ENCODE data around the gene CBFA2T3.
A peak's percentile ranks its signal among the peaks of the same experiment; 100 is the strongest.

Gene CBFA2T3

GRCh38 chr16:88938777-88939244 lies 38.2 kb downstream of the CBFA2T3 start:
- no peak for DNase-seq (ENCODE audit: low spot score)

GRCh38 chr16:88938119-88938776 lies 38.8 kb downstream of the CBFA2T3 start:
- DNase-seq (ENCODE audit: low spot score) = no peak

DNA sequence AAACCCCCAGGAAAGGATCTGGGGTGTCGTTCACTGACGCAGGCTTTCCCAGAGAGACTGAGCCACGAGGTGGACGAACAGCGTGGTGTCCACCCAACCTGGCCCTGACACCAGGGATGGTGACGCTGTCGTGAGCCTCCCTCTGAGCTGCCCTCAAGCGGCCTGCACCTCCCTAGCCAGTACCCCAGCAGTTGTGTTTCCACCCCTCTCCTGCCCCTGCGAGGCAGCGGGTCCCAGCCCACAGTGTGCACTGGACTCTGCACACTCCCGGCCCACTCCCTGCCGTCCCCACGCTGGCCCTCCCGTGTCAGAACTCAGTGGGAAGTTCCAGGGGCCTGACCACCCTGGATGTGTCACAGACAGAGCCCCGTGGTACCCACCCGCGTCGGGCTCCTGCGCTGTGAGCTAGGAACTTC lies 39.8 kb downstream of the CBFA2T3 start:
- no peak for DNase-seq (ENCODE audit: low spot score)

GRCh38 chr16:88936556-88937205 lies 40.3 kb downstream of the CBFA2T3 start:
- DNase-seq (ENCODE audit: low spot score) = no peak

GRCh38 chr16:88936008-88936555 lies 40.9 kb downstream of the CBFA2T3 start:
- DNase-seq (ENCODE audit: low spot score) = no peak

DNA sequence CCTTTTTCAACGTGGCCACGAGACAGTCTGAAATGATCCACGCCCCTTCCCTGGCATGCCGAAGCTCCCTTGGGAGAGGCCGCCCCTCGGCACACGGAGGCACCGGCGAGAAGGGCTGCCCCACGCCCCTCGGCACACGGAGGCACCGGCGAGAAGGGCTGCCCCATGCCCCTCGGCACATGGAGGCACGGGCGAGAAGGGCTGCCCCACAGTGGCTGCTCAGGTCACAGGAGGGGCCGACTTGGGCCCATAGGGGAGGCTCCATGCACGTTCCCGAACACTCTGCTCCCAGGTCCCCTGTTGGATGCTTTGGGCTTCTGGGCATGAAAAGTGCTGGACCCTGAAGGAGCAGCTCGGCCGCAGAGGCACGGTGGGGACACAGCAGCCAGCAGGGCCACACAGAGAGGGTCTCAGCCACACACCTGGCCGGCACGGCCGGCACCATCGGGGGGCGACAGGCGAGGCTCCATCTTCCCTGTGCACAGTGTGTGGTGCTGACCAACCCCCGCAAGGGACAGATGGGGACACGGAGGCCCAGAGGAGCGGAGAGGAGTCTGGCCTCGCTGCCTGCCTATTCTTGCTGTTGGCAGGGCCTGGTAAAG lies 42.8 kb downstream of the CBFA2T3 start:
- no peak for DNase-seq (ENCODE audit: low spot score)

DNA sequence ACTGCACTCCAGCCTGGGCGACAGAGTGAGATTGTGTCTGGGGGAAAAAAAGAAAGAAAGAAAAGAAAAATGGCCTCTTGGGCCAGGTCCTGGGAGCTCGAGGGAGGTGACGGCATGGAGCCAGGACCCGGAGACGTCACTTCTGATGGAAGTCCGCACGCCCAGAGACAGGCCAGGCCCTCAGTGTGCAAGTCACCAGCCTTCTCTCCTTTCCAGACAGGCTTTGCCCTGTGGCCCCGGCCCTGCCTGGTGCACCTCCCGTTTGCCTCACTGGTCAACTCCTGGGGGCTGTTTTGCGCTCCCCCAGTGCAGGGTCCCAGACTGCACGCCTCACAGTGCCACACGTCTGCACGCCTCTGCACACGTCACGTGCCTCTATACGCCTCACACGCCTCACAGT lies 44.1 kb downstream of the CBFA2T3 start:
- DNase-seq (ENCODE audit: low spot score) = no peak

GRCh38 chr16:88931936-88932335 lies 45.1 kb downstream of the CBFA2T3 start:
- no peak for DNase-seq (ENCODE audit: low spot score)

DNA sequence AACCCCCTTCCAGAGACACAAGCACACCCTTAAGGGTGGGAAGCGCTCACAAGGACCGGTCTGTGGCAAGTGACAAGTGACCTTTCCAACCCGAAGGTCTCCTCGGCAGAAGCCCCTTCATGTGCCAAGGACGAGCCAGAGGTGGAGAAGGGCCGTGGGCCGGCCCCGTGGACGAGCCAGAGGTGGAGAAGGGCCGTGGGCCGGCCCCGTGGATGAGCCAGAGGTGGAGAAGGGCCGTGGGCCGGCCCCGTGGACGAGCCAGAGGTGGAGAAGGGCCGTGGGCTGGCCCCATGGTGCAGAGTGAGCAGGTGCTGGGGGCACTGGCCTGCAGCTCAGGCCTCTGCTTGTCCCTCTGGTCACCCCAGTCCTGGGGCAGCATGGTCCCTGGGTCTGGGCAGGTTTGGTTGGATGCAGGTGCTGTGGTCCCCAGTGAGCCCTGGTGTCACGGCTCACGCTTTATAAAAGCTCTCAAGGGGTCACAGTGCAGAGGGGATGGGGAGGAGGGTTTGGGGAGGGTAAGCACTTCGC lies 45.6 kb downstream of the CBFA2T3 start:
- DNase-seq (ENCODE audit: low spot score) = no peak

GRCh38 chr16:88930716-88931115 lies 46.3 kb downstream of the CBFA2T3 start:
- no peak for DNase-seq (ENCODE audit: low spot score)

DNA sequence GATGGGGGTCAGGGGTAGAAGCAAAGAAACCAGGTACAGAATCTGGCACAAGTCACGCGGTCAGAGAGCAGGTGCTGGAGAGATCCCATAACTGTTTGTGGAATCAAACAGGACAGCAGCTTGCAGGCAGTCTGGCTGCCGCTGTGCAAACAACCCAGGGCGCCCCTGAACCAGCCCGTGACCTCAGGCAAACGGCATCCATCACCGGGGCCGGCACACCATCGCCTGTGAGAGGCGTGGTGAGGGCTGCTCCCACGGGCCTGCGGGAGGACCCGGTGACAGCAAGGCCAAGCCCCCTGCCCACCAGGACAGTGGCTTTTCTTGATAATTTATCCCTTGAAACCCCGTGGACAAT lies 47.9 kb downstream of the CBFA2T3 start:
- no peak for DNase-seq (ENCODE audit: low spot score)

DNA sequence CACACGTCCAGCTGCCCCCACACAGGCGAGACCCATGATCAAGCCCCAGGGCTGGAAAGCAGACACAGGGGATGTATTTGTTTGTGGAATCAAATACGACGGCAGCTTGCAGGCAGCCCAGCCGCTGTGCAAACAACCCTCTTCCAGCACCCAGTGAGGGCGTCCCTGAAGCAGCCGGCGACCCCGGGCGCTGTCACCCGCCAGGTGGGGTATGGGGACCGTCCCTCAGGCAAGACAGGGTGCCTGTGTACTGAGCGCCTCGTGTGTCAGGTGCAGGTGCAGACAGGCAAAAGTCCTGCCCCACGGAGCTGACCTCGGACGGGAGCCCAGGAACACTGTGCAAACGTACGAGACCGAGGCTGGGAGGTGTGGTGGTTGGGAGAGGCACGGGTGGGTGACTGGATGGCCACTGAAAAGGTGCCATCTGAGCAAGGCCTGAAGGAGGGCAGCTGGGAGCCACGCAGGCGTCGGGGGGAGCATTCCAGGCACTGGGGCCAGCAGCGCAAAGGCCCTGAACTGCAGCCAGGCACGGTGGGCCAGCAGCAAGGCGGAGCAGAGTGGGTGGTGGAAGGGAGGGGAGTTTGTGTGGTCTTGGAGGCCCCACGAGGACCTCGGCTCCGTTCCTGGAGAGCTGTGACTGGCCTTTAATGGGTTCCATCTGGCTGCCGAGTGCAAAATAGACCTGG lies 48.5 kb downstream of the CBFA2T3 start:
- no peak for DNase-seq (ENCODE audit: low spot score)

DNA sequence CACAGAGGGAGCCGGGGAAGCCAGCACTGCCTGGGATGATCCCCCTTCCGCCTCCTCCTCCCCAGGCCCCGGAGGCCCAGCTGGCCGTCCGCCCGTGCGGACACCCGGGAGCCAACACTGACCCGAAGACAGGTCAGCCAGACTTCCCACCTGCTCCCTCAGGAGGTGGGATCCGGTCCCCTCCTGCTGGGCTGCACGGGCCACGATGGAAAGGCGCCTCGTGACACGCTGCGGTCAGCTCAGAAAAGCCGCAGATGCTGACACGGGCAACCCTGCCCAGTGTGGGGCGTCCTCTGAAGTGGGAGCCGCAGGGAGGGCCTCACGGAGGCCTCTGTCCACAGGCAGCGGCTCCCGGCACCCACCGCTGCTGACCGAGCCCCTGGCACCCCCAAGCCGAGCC lies 49.3 kb downstream of the CBFA2T3 start:
- no peak for DNase-seq (ENCODE audit: low spot score)

DNA sequence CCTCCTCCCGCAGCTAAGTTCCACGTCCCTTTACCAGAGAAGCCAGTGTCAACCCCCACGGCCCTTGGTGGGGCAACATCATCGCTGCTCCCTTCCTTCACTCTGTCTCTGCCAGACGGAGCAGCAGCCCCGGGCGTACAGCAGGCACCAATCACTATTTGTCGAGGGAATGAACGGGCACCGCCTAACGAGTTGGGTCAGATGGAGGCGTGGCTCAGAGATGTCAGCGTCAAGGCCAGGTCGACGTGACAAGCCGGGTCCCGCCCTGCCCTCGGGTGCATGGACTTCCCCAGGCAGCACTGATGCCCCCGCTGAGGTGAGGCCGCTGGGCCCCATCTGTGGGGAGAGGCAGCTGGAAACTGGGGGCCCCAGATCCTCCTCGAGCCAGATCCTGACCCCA lies 50.0 kb downstream of the CBFA2T3 start:
- DNase-seq (ENCODE audit: low spot score) = no peak

DNA sequence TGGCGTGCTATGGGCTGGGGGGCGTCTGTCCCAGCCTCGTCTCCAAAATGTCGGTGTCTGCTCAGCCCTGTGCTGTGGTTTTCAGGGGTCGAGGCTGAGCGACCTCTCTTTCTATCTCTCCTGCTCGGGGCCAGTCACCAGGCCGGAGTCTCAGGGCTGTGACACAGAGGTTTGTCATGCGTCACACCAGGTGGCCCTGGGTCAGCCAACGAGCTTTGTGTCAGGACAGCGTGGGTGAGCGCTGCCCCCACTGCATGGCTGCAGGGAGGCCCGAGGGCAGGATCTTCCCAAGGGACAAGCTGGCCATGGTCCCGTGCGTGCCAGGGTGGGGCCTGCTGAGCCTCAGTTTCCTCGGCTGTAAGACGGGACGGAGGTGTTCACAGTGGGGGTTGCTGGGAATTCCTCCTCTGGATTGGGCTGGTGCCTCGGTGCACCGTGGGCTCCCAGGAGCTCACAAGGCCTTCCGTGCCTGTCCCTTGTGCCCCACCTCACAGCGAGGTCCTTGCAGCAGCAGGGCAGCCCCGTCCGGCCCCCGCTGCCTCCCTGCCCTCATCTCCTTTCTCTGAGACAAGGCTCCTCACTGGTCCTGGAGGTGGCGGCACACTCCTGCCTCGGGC lies 50.5 kb downstream of the CBFA2T3 start:
- no peak for DNase-seq (ENCODE audit: low spot score)

DNA sequence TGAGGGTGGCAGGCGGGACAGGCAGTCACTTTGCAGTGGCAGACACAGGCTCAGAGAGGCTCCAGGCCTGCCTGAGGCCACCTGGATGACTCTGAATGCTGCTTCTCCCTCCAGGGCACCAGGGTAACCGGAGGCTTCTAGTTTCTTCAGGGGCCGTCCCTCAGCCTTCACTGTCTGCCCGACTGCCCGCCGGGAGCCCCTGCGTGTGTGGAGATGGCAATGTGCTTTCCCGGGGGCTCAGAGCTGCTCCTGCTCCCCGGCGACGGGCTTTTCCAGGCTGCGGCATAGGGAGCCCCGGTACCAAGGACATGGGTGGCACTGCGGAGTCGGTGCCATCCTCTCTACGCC lies 51.5 kb downstream of the CBFA2T3 start:
- no peak for DNase-seq (ENCODE audit: low spot score)

DNA sequence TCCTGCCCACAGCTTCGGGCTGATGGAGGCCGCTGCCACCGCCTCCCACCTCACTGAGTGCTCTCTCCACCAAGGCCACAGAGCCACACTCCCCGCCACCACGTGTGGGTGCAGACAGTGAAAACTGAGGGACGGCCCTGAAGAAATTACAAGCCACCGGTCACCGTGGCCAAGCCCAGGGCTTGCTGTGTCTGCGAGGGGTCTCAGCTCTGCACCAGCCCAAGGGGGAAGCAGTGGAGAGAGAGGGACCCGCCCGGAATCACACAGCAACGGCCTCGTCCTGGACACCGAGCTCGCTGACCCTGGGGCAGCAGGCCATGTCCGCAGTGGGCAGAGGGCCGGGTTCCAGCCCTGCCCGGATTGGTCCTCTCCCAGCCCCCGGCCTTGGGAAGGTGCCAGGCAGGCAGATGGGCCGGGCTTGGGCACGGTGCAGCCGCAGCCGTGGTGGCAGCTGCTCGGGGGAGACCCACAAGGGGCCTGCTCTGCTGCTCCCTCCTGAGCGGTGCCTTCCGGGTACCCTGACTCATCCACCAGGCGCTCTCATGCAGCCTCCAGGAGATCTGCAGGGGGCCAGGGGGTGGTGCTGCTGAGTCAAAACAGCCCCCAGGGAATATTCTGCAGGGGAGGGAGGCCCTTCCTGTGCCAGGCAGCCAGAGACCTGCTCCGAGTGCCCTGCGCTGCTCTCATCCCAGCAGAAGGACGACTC lies 52.0 kb downstream of the CBFA2T3 start:
- peak; percentile 77 for DNase-seq (ENCODE audit: low spot score)

DNA sequence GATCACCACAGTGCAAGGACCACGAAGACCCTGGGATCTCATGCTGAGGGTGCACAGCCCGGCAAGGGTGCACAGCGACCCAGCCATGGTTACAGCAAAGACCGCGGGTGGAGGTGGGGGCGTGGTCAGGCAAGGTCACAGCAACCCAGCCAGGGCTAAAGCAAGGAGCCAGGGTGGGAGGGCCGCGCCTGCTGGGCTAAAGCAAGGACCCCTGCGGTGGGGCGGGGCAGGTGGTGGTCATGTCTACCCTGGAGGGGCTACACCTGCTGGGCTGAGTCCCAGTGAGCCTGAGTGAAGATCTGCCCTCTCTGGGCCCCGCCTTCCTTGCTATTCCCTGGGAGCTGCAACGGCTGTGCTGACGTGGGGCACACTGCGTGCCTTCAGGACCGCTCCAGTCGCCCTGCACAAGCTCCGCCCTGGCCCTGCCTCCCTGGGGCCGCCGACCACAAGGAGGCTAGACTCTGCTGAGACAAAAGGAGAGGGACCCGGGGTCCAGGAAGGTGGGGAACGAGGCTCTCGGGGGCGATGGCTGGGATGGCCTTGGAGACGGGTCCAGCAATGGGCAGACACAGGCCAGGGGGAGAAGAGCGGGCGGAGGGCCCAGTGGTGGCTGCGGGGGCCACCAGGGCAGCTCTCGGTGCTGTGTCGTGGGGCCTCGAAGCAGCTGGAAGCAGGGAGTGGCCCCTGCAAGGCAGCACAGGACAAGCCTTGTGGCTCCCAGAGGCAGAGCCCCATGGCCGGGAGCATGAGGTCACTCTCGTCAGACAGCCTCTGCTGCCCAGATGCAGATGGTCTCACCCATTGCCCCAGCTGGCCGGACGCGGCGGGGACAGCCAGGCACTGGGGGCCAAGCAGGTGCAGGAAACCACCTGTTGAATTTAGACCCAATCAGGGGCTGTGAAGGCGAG lies 52.8 kb downstream of the CBFA2T3 start:
- DNase-seq (ENCODE audit: low spot score) = no peak

DNA sequence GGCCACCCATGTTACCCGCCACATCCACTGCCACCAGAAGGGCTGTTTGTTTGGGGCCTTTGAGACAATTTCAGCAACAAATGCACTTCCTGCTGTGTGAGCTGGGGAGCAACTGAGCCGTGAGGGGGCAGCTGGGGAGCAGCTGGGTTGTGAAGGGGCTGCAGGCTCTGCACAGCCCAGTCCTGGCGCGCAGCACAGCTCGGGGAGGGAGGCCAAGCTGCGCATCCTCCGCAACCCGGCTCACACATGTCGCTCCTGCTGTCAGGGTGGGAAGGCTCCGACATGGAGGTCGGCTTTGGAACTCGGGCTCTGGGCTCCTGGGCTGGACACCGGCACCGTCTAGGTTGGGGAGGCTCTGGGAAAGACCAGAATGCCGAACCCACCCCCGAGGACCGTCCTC lies 53.6 kb downstream of the CBFA2T3 start:
- no peak for DNase-seq (ENCODE audit: low spot score)

DNA sequence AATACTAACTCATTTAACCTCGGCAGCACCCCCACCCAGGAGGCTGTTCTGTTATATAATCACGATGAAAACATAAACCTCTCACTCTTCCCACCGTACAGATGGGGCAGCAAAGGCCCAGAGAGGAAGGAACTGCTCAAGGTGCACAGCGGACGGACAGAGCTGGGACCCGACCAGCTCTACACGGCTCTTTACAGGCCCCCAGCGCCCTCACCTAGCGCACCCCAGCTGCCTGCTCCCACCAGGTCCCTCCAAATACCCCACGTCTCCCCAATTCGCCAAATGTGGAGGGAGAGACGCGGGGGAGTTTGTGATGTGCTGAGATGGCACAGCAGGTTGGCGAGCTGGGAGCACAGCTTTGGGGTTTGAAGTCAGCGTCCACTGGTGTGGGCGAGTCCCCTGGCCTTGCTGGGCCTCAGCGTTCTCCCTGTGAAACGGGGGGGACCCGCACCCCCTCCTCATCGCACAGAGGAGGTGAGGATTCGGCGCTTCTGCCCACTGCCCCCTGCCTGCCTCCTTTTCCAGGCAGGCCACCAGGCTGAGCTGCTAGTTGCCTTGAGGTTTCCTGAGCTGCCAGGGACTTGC lies 54.1 kb downstream of the CBFA2T3 start:
- DNase-seq (ENCODE audit: low spot score) = no peak

Measured in kidney capillary endothelial cell (primary cell).